PC-9 (cell line): ENCODE measurements around the gene DLG2. TPM values are rescaled to one million over a fixed set of nuclear protein-coding genes. Genes with fewer than 3 reads are reported as not detected.

ENCODE experiments used
- BruUV-seq: library from RNA; stranded (reverse); fragments of 400-500 nt; replicated peaks from 2 replicates; lab custom pipeline; 2021; lab: Mats Ljungman, UMichigan
- CTCF ChIA-PET: fragments of 300-600 bp; sonication (Branson Sonifier 250); formaldehyde crosslinking; loops from one replicate; lab custom pipeline; 2022; ENCODE audit warnings: antibody characterized with exemption; lab: Charles Lee
- POLR2A ChIA-PET: fragments of 300-600 bp; sonication (Branson Sonifier 250); formaldehyde crosslinking; loops from one replicate; lab custom pipeline; 2022; ENCODE audit warnings: antibody characterized with exemption; ENCODE audit not compliant: unreplicated experiment; lab: Charles Lee
- DNase-seq, 2 experiments: peaks; one replicate each; pipeline versions ENCODE4 v3.0.0 to v3.0.0-alpha.2; 2015 to 2022; ENCODE audit warnings: mixed read lengths in 1 of 2
- H2AFZ ChIP-seq: fragments of 200-600 bp; sonication (generic); 2 replicates; pipeline ENCODE4 v1.8.1; 2017; ENCODE audit warnings: antibody characterized with exemption
- H3F3A ChIP-seq: fragments of 200-600 bp; sonication (generic); 2 replicates; pipeline ENCODE4 v1.8.1; 2017; ENCODE audit warnings: antibody characterized with exemption, mild to moderate bottlenecking, low read depth; ENCODE audit not compliant: insufficient read depth
- H3K27ac ChIP-seq: fragments of 200-600 bp; sonication (generic); 2 replicates; pipeline ENCODE4 v1.6.1; 2016; ENCODE audit warnings: mixed run types
- H3K27me3 ChIP-seq: fragments of 200-600 bp; sonication (generic); 2 replicates; pipeline ENCODE4 v1.6.1; 2016; ENCODE audit warnings: low read depth, mixed run types; ENCODE audit not compliant: insufficient read depth
- H3K36me3 ChIP-seq: fragments of 200-600 bp; sonication (generic); 2 replicates; pipeline ENCODE4 v1.6.1; 2016; ENCODE audit warnings: low read depth, mixed run types
- H3K4me1 ChIP-seq: fragments of 200-600 bp; sonication (generic); replicated peaks from 2 replicates; pipeline ENCODE4 v1.6.1; 2016; ENCODE audit warnings: mixed run types; ENCODE audit not compliant: insufficient read depth
- H3K4me2 ChIP-seq: fragments of 200-600 bp; sonication (generic); 2 replicates; pipeline ENCODE4 v1.6.1; 2017; ENCODE audit warnings: mixed run types
- H3K4me3 ChIP-seq: fragments of 200-600 bp; sonication (generic); 2 replicates; pipeline ENCODE4 v1.6.1; 2016; ENCODE audit warnings: mixed run types
- H3K79me2 ChIP-seq: fragments of 200-600 bp; sonication (generic); 2 replicates; pipeline ENCODE4 v1.6.1; 2017; ENCODE audit warnings: low read depth, mixed run types
- H3K9me2 ChIP-seq: fragments of 200-600 bp; sonication (generic); 2 replicates; pipeline ENCODE4 v1.8.1; 2017; ENCODE audit warnings: mild to moderate bottlenecking; ENCODE audit not compliant: insufficient read depth
- H3K9me3 ChIP-seq: fragments of 200-600 bp; sonication (generic); 2 replicates; pipeline ENCODE4 v1.8.1; 2016; ENCODE audit warnings: low read depth; ENCODE audit not compliant: insufficient read depth
- H4K20me1 ChIP-seq: fragments of 200-600 bp; sonication (generic); 2 replicates; pipeline ENCODE4 v1.8.1; 2017; ENCODE audit not compliant: insufficient read depth
- EZH2 ChIP-seq: fragments of 200-600 bp; sonication (generic); IDR thresholded peaks from 2 replicates; pipeline ENCODE4 v1.8.0; 2017; ENCODE audit warnings: antibody characterized with exemption, low read depth
- intact Hi-C: fragments of 100-400 bp; cut with micrococcal nuclease; formaldehyde crosslinking; loops from one replicate; pipeline ENCODE4 v1.10.0; 2022; ENCODE audit not compliant: unreplicated experiment
- total RNA-seq: library from RNA; stranded (reverse); gene quantifications from 2 replicates; pipeline ENCODE4 v1.2.3, GENCODE V29; 2021
- TF ChIP-seq, protein P1 (sequence below): fragments of 200-600 bp; sonication (generic); conservative IDR thresholded peaks from 2 replicates; pipeline ENCODE4 v1.6.1; 2017; ENCODE audit warnings: mixed run types, antibody characterized with exemption, mild to moderate bottlenecking, moderate library complexity

DLG2 gene
- total RNA-seq, 1 experiment from 2014 or later = 6.4 TPM

- TF ChIP-seq EZH2 = no peak
- TF ChIP-seq, protein P1, sequence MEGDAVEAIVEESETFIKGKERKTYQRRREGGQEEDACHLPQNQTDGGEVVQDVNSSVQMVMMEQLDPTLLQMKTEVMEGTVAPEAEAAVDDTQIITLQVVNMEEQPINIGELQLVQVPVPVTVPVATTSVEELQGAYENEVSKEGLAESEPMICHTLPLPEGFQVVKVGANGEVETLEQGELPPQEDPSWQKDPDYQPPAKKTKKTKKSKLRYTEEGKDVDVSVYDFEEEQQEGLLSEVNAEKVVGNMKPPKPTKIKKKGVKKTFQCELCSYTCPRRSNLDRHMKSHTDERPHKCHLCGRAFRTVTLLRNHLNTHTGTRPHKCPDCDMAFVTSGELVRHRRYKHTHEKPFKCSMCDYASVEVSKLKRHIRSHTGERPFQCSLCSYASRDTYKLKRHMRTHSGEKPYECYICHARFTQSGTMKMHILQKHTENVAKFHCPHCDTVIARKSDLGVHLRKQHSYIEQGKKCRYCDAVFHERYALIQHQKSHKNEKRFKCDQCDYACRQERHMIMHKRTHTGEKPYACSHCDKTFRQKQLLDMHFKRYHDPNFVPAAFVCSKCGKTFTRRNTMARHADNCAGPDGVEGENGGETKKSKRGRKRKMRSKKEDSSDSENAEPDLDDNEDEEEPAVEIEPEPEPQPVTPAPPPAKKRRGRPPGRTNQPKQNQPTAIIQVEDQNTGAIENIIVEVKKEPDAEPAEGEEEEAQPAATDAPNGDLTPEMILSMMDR = no peak
- H3K79me2 ChIP-seq = no peaks in the 10 kb centered on the region
- no peaks in the 10 kb centered on the region for H3K9me2 ChIP-seq
- intact Hi-C loops = no loop called here
- no peak overlapping the region for H3K4me3 ChIP-seq
- H2AFZ ChIP-seq = no peak overlapping the region
- no peaks in the 10 kb centered on the region for H4K20me1 ChIP-seq
- no TSS peak for BruUV-seq
- no peak overlapping the region for H3K27ac ChIP-seq
- ChIA-PET POLR2A (no interaction called here), CTCF (no interaction called here)
- H3K9me3 ChIP-seq = no peaks in the 10 kb centered on the region
- no peaks in the 10 kb centered on the region for H3K27me3 ChIP-seq
- H3K36me3 ChIP-seq = no peaks in the 10 kb centered on the region
- no peak for DNase-seq
- H3K4me1 ChIP-seq = no peaks in the 10 kb centered on the region
- no peak overlapping the region for H3K4me2 ChIP-seq
- no peaks in the 10 kb centered on the region for H3F3A ChIP-seq
Observed at GRCh38 chr11:84889556-84889955, 737.6 kb downstream of the DLG2 start.

- Histone ChIP-seq H3K4me3 (no peak overlapping the region), H3F3A (no peaks in the 10 kb centered on the region), H3K9me2 (no peaks in the 10 kb centered on the region), H3K9me3 (no peaks in the 10 kb centered on the region), H3K4me1 (peaks cover 5% of the 10 kb centered on the region; the same call in 1 of the 2 replicates), H4K20me1 (no peaks in the 10 kb centered on the region), H2AFZ (no peak overlapping the region), H3K36me3 (no peaks in the 10 kb centered on the region), H3K79me2 (no peaks in the 10 kb centered on the region), H3K4me2 (0 out of 2 replicates have a peak overlapping the region, but pooled peaks have one; percentile 12), H3K27me3 (no peaks in the 10 kb centered on the region), H3K27ac (no peak overlapping the region)
- ChIA-PET CTCF (no interaction called here), POLR2A (no interaction called here)
- TF ChIP-seq EZH2 = no peak
- TF ChIP-seq, protein P1 = no peak
- intact Hi-C loops = no loop called here
- BruUV-seq = no TSS peak
- DNase-seq = no peak
Observed at GRCh38 chr11:84887055-84887629, 740.0 kb downstream of the DLG2 start.

DNA sequence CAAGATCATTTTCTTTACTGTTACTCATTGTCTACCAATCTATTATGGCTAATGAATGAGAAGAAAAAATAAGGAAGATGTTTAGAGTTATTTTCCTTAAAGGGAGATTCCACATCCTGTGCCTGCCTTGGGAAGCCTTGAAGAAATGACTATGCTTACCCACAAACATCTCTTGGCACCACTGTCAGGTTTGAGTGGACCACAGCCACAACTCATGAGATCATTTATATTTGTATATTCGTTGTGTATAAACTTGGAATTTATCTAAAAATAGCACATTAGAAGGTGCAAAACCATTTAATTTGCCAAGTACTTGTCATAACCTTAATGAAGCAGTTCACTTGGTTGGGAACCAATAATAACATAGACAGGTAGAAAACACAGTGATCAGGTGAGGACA is 740.8 kb downstream of the DLG2 start:
- CTCF ChIA-PET = no interaction called here
- no peaks in the 10 kb centered on the region for H3K27me3 ChIP-seq
- TF ChIP-seq, protein P1 = no peak
- TF ChIP-seq EZH2 = no peak
- POLR2A ChIA-PET = no interaction called here
- no peaks in the 10 kb centered on the region for H4K20me1 ChIP-seq
- no peaks in the 10 kb centered on the region for H3K9me3 ChIP-seq
- no peak overlapping the region for H3K4me2 ChIP-seq
- H3K4me1 ChIP-seq = peaks cover 5% of the 10 kb centered on the region
- DNase-seq = no peak
- H2AFZ ChIP-seq = no peak overlapping the region
- H3K79me2 ChIP-seq = no peaks in the 10 kb centered on the region
- no peak overlapping the region for H3K27ac ChIP-seq
- BruUV-seq = no TSS peak
- H3K36me3 ChIP-seq = no peaks in the 10 kb centered on the region
- no peak overlapping the region for H3K4me3 ChIP-seq
- no peaks in the 10 kb centered on the region for H3F3A ChIP-seq
- H3K9me2 ChIP-seq = no peaks in the 10 kb centered on the region
- intact Hi-C loops = no loop called here
